D341Med (cell line): ENCODE measurements around the gene PAX7.

ENCODE experiments used
- DNase-seq: peaks from one replicate; pipeline ENCODE4 v3.0.0; 2012; ENCODE audit warnings: low spot score

PAX7 gene

DNA sequence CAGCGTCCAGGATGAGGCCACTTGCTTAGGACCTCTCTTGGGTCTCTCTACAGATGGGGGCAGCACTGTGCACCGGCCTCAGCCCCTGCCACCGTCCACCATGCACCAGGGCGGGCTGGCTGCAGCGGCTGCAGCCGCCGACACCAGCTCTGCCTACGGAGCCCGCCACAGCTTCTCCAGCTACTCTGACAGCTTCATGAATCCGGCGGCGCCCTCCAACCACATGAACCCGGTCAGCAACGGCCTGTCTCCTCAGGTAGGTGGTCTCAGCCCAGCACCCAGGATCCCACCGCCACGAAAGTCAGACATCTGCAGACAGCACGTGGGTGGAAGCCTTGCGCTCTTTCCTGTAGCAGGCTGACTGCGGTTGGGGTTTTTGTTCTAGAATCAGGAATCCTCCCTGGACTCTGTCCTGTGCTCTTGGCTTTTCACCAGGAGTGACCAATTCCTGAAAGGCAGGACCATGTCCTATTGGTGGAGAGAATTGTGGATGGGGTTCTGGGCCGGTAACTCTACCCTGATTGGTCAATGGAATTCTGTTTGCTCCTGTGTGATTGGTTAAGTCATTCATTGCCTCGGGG, 72.5 kb downstream of the PAX7 start:
- no peak for DNase-seq

DNA sequence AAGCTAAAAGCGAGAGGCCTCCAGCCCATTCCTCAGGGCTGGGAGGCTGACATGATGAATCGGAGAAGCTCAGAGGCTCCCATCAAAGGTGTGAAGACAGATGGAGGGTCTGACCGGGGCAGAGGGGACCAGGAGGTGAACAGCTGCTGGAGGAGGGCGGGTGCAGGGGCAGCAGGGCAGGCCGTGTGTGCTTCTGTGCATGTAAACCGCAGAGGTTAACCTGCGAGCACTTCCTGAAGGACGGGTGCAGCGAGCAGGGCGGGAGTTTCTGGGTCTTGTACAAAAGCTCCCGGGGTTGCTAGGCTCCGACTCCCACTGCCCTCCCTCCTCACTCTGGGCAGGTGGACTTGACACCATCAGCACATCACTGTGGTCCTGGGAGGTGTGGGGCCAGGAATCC, 75.2 kb downstream of the PAX7 start:
- no peak for DNase-seq

DNA sequence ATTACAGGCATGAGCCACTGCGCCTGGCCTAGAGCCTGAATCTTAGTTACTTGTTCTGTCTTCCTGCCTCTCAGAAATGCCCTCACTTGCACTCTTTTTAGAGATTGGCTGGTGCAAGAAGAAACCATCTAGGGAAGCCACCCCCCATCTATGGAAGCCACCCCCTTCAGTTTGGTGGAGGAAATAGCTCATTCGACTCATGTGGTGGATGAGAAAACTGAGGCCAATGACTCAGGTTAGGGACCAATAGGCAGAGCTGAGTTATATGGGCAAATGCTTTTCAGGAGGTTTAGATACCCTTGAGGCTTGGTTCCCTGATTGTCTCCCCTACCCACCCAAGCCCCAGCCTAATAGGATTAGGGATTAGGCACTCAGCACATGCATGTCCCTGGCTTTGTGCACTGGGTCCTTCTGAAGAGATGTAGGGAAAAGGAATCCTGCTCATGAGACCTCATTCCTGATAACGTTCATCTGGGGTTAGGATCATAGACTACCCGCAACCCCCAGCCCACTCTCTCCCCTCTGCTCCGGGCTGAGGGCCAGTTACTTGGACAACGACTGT, 77.1 kb downstream of the PAX7 start:
- DNase-seq = peak; percentile 81

DNA sequence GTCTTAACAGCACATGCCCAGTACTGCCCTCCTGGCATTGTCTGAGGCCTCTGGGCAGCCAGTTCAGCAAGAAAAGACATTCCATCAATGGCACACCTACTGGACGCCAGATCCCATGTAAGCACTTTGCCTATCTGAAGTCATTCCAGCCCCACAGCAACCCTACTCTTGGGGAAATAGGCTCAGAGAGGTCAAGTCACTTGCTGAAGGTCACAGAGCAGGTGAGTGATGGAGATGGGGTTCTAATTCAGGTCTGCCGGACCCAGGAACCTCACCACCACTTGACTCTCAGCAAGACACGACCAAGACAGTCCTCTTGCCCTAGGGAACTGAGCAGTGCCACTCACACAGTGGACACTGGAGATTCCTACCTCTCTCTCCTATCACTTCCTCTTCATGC, 79.4 kb downstream of the PAX7 start:
- no peak for DNase-seq

DNA sequence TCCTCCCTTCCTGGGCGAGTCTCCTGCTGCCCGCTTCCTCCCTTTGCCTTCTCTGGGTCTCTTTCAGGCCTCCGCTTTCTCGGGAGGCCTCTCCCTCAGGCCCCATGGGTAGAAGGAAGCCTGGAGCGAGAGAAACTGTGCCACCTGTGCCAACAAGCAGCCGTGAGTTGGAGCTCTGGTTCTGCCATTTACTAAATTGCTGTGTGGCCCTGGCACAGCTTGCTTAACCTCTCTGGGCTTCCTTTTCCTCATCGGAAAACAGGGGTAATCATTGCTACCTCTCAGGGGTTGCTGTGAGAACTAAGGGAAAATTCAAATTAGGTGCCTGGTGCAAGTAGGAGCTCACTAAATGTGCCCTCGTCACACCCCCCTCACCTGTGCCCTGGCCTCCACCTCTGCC, 80.4 kb downstream of the PAX7 start:
- no peak for DNase-seq

DNA sequence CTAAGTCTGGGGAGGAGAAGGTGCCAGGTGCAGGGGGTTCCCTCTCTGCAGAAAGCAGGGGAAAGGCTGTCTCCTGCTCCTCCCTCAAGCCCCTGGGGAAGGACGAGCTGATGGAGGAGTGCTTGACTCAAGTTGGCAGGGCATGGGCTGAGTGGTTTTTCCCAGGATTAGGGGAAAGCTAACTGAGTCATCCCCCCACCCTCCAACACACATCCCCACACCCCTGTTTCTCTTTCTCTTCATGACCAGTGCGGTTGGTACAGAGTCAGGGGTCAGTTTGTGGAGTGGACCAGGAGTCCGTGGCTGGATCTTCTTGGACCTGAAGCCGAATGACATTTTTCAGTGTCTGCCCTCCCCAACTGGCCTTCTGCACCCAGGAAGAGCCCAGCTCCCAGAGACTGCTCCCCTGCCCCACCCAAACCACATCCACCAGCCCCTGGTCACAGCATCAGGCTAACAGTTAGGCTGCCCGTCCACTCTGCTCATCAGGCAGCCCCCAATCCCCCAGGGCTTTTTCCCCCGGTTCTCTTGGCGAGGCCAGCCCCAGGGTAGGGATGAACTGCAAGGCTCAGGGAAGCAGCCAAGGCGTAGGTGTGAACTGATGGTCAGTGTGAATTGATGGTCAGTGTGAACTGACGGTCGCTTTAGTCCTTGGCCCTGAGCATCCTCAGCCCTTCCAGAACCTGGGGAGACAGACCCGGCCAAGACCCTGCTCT, 81.0 kb downstream of the PAX7 start:
- DNase-seq = no peak

DNA sequence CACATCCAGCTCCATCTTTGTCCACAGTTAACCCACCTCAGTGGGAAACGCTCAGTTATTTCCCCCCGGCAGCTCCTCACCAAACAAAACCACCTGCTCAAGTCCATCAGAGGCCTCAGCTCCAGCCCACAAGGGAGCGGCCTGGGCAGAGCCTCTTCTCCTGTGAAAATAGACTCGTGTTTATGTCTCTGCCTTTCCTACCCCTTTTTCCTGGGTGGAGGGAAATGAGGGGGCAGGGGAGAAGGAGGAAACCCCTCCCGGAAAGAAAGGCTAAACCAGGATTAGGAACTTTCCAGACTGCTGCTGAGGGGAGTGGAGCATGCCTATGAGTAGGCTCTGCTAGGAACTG, 81.6 kb downstream of the PAX7 start:
- DNase-seq = no peak

DNA sequence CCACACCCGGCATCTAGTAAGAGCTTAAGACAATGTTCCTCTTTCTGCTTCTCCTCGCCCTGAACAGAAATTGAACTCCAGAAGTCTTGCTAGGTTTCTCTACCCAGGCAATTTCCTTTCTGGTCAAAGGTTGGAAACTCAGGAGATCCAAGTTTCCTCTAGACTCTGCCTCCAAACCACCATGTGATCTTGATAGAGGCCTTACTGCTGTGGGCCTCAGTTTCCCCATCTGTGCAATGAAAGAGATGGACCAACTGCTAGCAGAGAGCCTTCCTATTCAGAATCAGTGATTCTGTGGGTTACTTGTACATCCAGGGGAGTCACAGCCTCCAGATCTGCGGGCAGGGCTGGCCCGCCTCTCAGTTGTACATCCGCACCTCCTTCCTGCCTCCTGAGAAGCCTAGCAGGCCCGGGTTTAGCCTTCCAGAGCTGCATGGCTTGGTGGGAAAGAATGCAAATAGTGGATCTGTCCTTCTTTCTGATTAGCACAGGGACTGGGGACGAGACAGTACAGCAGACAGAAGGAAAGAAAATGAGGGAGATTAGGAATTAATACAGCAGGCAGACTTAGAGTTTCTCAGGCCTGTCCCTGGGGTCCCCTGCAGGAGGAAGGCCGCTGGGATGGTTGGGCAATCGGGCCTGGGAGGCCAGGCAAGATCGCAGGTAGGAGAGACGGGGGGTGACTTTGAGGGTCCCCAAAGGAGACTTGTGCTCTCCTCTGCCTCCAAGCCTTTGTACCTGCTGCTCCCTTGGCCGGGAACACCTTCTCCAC, 83.9 kb downstream of the PAX7 start:
- DNase-seq = peak; percentile 77

DNA sequence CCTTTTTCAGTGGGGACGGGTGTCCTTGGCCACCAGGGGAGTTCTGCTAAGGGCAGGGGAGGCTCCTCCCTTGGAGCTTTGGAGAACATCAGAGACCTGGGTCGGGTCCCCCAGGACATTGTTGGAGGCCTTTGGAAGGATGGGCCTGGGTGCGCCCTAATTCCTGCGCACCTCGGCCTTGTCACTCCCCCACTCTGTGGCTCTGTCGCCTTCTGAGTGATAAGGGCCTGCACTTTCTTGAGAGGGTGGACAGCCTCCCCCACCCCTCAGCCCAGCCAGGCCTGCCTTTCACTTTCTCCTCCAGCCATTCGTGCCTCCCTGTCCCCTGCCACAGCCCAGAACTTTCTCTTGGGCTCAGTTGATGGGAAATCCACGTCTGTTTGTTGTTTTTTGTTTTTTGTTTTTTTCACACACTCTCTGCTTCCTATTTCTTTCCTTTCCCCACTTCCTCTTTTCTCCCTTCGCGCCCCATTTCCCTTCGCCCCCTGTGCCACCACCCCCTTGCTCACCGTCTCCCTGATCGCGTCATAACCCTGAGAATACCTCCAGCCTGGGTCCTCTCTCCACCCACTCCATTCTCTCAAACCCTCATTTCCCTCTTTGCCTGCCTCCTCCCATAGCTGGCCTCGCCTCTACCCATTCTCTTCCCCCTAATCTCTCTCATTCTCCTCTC, 85.6 kb downstream of the PAX7 start:
- no peak for DNase-seq

DNA sequence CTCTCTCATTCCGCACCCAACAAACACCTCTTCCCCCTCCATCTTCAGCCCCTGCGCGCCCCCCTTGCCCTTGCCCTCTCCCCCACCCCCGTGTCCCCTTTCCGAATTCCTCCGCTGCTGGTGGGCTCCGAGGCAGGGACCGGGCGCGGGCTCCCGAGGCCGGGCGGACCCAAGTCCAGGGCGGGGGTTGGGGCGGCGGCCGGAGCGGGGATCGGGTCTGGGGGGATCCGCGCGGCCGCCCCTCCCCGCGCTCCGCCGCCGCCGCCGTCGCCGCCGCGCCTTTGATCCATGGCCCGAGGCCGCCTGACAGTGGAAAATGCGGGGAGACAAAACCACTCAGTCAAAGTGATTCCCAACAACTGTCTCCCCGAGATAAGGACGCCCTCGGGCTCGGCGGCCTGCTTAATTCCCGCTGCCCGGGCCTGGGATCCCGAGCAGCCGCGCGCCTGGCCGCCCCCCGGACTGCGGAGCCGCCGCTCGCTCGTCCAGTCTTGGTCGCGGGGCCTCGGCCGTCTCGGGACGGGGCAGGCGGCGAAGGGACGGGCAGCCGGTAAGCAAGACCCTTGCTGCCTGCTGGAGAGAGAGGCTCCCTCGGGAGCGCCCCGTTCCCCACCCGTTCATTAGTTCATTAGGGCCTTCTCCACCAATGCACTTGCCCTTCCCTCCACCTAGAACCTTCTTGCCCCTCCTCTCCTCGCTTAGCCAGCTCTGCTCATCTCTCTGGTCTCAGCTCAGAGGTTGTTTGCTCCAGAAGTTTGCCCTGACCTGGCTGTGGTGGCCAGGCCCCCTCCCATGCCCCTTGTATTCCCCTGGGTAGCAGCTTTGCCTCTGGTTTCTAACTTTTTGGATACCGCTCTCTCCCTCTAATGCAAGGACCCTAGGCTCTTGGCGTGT, 86.4 kb downstream of the PAX7 start:
- DNase-seq = no peak

DNA sequence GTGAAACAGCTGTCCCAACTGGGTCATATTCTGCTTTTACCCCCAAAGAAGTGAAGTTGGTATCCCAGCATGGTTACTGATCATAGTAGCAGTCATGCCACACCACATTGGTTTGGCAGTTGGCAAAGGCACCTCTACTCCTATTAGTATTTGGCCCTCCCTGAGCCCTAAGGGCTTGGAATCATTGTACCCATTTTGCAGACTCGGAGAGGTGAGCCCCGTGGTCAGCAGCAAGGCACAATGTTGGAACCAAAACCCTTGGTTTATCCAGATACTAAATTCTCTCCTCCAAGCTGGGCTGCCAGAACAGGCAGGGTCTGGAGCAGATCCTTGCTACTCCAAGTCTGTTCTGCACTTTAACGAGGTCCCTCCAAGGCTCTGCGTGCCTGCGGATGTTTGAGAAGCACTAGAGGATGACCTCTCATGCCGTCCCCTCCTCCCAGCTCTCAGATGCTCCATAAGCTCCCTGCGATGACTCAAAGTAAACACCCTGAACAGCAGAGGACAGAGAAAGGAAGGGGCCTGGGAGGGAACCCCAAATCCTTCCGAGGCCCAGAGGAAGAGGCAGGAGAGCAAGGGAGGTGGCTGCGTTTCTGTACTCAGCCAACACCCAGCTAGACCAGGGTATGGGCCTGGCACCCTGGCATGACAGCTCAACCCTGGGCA, 89.3 kb downstream of the PAX7 start:
- no peak for DNase-seq

DNA sequence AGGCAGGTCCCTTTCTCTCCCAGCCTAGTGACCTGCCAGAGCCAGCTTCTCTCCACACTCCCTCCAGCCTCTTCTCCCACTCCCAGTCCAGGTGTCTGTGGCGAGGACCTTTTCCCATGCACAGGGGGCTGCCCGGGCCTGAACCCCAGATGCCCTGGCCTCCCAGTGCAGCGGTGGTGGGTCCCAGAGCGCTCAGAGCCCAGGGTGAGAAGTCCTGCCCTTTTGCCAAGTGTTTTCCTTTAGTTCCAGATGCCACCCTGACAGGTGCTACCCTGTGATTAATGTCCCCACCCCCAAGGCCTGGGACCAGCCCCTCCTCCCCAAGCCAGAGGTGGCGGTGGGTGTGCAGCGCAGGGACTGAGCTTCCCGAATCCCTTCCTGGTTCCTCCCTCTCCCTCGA, 90.4 kb downstream of the PAX7 start:
- DNase-seq = no peak

DNA sequence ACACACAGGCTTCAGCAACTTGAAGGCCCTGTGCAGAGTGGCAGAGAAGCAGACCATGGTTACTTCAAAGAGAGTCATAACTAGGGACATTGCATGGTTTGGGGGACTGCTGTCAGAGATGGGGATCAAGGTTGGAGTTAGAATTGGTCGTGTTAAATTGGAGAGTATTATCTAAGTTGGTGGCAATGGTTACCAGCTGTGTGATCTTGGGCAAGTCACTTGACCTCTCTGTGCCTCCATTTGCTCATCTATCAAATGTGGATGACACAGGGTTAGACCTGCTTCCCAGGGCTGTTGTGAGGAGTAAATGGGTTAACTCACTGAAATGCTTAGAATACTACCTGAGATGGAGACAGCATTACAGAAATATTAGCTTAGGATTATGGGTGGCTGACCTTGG, 91.1 kb downstream of the PAX7 start:
- DNase-seq = no peak

DNA sequence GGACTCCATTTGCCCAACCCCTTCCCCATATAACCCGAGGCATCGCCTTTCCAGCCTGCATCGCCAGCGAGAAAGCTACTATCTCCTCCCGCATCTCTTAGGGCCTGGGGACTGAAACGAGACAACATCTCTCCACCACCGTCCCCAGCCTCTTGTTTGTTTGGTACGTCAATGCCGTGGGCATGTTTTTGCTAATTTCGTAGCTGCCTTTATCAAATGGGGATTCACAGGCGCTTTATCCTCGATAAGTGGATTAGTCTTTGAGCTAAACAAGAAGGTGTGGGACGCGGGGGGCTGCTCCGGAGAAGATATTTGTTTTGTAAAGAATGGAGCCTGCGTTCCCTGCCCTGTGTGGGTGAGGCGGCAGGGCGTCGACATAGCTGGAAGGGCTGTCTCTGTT, 91.6 kb downstream of the PAX7 start:
- peak; percentile 64 for DNase-seq

DNA sequence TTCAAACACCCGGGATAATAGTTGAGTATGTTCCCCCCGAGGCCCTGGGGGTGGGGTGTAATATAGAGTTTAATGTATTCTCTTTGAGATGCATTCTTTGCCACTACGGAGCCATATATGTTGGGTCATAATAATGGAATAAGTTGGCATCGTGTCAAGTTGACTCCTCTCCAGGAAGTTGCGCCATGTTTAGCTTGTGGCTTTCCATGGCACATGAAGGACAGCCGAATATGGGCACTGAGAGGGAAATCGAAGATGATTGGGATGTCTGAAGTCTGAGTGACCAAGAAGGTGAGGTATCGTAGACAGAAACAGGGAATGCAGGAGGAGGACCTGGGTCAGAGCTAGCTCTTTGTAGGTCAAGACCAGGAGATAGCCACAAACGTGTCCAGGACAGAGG, 92.6 kb downstream of the PAX7 start:
- DNase-seq = no peak

DNA sequence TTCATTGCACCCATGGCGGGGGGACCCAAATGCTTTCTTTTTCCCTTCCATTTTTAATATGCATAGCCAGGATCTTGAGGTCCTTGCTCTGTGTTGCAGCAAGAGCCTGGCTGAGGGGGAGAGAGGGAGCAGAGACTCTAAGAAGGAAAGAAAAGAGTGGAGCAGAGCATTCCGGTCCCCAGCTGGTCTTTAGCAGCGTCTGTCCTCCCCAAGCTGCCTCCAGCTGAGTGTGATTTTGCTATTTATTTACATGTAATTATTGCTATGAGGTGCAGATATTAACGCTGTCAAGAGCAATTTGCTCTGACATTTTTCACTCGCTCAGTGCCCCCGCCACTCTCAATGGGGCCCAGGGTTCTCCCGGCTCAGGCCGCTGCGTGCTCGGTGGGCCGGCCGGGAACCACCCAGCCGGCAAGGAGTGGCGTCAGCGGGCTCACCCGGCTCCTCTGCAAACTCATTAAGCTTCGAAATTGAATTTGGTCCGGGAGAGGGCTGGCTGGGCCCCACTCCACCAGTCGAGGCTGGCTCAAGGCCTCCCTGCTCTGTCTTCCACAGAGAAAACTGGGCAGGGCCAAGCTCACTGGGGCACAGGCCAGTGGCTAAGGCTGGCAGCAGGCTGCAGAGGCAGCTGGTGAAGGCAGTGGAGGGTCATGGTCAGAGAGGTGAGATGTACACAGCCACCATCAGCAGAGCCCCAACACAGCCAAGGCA, 93.2 kb downstream of the PAX7 start:
- no peak for DNase-seq

DNA sequence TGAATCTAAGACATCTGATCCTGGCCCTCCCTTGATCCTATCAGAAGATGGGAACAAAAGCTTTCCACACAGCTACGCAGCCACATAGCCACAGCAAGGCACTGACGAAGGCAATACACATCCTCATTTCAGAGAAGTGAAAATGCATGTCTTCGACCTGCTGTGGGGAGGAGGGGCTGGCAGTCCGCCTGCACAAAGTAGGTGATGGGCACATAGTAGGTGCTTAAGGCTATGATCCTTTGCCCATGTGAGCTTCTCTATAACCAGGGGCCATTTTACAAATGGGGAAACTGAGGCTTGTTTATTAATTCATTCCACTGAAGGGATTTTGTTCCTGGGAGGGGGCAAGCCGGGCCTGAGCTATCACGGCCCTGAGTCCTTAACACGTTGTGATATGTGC, 94.2 kb downstream of the PAX7 start:
- no peak for DNase-seq

DNA sequence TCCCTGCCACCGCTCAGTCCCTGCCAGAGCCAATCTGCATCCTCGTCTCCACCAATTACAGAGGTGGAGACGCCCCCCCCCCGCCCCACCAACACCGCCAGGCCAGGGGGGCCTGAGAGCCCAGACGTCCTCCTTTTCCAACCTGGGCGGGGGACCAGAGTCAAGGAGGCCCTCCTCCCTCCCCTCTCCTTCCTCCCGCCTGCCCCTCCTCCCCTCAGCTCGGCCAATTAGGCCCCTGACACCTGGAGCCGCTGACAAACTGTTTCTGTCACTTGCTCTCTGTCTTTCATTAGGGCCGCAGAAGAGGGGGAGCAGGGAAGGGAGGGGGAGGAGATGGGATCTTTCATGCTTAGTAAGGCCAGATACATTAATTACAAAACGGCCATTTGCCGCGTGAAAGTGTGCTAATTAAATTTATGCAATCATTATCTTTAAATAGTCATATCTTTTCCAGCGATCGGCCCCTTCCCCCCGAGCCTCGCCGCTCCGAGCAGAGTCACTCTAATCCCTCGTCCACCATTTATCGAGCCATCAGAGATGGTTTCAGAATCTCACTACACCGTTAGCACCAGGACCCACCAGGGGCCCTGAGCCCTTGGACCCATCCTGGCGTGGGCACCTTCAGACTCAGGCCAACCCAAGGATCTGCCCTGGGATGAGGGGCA, 94.7 kb downstream of the PAX7 start:
- peak; percentile 57 for DNase-seq

DNA sequence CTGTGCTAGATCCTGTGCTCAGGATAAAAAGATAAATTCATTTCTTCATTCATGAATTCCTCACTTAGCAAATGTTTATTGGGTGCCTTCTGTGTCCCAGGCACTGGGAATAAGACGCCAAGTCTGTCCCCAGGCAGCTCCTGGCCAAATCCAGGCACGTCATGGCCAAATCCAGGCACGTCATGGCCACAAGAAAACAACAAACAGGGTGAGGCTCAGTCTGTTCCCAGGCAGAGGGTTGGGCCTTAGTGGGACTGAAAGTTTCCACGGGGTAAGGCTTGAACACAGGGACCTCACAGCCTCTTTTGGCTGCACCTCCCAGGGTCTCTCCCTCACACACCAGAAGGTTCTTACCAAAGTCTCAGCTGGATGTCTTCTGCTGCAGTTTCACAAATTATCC, 95.7 kb downstream of the PAX7 start:
- no peak for DNase-seq

DNA sequence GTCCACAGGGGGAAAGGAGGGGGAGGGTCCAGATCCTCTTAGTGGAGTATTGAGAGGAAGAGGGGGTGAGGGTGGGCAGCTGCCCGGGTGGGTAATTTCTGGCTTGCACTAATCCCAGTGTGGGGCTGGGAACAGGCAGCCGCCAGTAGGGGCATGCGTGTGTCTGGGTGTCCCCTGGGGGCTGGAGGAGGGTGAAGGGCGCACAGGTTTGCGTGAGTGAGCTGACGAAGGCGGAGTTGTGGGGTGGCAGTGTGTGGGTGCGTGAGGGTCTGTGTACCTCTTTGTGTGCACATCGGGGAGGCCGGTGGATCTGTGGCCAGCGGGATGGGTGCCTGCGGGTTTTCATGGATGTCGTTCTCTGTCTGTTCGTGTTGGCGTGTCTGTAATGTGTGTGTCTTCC, 97.3 kb downstream of the PAX7 start:
- peak; percentile 80 for DNase-seq
